Measurements from ENCODE around the gene PTGDR2.

PTGDR2 gene

GRCh38 chr11:60897496-60897895 is 41.7 kb upstream of the PTGDR2 start:
- TF ChIP-seq CTCF (conservative IDR thresholded peaks at IDR 0.05) (no peak), ZFX (IDR thresholded peaks at IDR 0.05) (no peak)
- H3K27ac ChIP-seq = no peak overlapping the region

GRCh38 chr11:60895687-60896086 is 39.9 kb upstream of the PTGDR2 start:
- TF ChIP-seq CTCF (conservative IDR thresholded peaks at IDR 0.05) (no peak), ZFX (IDR thresholded peaks at IDR 0.05) (no peak)
- H3K27ac ChIP-seq = no peak overlapping the region

- H3K27ac ChIP-seq = peak overlapping the region; percentile 64
- TF ChIP-seq CTCF (conservative IDR thresholded peaks at IDR 0.05) (no peak), ZFX (IDR thresholded peaks at IDR 0.05) (no peak)
Measured at GRCh38 chr11:60891103-60891741, 35.5 kb upstream of the PTGDR2 start.

GRCh38 chr11:60890696-60891095 is 34.9 kb upstream of the PTGDR2 start:
- peak overlapping the region; percentile 64 for H3K27ac ChIP-seq
- TF ChIP-seq CTCF (conservative IDR thresholded peaks at IDR 0.05) (no peak), ZFX (IDR thresholded peaks at IDR 0.05) (no peak)

GRCh38 chr11:60889869-60890311 is 34.1 kb upstream of the PTGDR2 start:
- H3K27ac ChIP-seq = peak overlapping the region; percentile 64
- TF ChIP-seq ZFX (IDR thresholded peaks at IDR 0.05) (no peak), CTCF (conservative IDR thresholded peaks at IDR 0.05) (no peak)

GRCh38 chr11:60887556-60887955 is 31.8 kb upstream of the PTGDR2 start:
- H3K27ac ChIP-seq = no peak overlapping the region
- no peak for TF ChIP-seq ZFX (IDR thresholded peaks at IDR 0.05)
- TF ChIP-seq CTCF (conservative IDR thresholded peaks at IDR 0.05) = peak; percentile 69

GRCh38 chr11:60880643-60881282 is 25.0 kb upstream of the PTGDR2 start:
- no peak for TF ChIP-seq CTCF (conservative IDR thresholded peaks at IDR 0.05)
- no peak for TF ChIP-seq ZFX (IDR thresholded peaks at IDR 0.05)
- peak overlapping the region; percentile 49 for H3K27ac ChIP-seq

All from C4-2B (cell line).